GM13976 (cell line): ENCODE measurements around the gene PDK2.
A peak's percentile ranks its signal among the peaks of the same experiment; 100 is the strongest.

ENCODE experiments used
- DNase-seq: peaks from one replicate; pipeline ENCODE4 v3.0.0; 2012; ENCODE audit warnings: low spot score
- CTCF ChIP-seq: IDR thresholded peaks from 2 replicates; pipeline ENCODE4 v1.5.1; 2012; ENCODE audit warnings: borderline replicate concordance, mild to moderate bottlenecking; ENCODE audit not compliant: insufficient read depth; ENCODE audit errors: extremely low read depth, missing control alignments, control extremely low read depth
- in situ Hi-C: fragments of 300-500 bp; cut with MboI; formaldehyde crosslinking; loops from one replicate; pipeline ENCODE4 v1.12.0; 2022; ENCODE audit warnings: low sequenced_read_pairs, mixed read lengths, inconsistent platforms; ENCODE audit not compliant: unreplicated experiment

PDK2 gene

GRCh38 chr17:50161023-50161910 is 66.1 kb downstream of the PDK2 start:
- DNase-seq: peak; percentile 99
- peak; percentile 97 for TF ChIP-seq CTCF
- in situ Hi-C loops: no loop called here
